ENCODE results near the gene ZNF783.
"Not testable (repeated sequence)": the region's sequence is repeated elsewhere in the genome, so short reads cannot be mapped to it uniquely, and the experiment has no call there.

ZNF783 gene

DNA sequence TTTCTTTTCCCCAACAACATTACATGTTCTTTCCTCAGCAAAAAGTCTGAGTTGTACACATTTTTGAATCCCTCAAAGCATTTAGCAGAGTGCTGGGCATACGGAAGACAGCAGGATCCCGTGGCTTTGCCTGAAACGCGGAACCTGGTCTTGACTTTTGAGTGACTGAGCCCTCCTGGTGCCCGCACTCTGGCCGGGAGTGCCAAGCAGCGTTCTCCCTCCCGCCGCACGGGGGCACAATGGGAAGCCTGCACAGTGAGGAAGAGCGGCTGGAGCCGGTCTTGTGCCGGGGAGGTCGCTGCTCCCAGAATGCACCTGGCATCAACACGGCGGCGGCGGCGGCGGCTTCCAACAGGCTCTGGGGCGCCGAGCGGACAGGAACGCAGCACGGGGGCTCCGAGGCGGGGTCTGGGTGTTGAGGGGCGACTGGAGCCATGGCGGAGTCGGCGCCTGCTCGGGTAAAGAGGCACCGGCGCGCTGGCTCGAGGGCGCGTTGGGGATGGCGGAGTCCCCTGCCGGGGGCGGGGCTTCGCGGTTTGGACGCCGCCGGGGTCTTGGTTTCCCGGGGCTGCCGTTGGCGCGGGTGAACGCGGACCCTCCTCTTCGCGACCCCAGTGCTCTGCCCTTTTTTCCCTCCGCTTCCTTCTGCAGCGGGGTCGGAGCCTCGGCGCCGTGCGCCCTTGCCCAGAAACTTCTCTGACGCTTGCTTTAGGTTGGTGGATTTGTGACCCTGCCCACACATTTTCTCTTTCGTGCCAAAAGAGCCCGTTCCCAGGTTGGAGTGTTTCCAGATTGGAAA is 22.5 kb upstream of the ZNF783 start, which contains the start of gene ZNF212:
Gene ZNF212, plus strand, starts transcription at position 307 of the 799 bp plus-strand sequence. Its CDS starts 128 bp downstream, at position 435.
- DNase-seq (ENCODE audit: low read depth in 4 of 4, low spot score in 1 of 4): peak; percentile 77 to 86 (median 80)

DNA sequence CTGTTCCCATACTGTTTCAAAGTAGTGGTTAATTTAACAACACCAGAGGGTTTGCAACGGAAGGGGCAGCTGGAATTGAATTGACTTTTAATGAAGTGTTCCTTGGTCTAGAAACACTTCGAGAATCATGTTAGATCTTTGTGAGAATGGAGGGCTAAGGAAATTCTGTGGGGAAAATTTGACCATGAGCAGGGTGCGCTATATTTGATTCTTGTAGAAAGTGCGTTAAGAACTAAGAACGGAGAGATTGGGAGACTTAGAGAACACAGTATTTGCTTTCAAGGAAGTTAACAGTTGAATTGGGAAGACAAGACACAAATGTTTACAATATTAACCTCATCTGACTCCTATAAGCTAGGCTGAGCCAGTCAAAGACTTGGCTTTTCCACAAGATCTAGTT is 21.4 kb upstream of the ZNF783 start:
- no peak for DNase-seq (ENCODE audit: low read depth in 4 of 4, low spot score in 1 of 4)

DNA sequence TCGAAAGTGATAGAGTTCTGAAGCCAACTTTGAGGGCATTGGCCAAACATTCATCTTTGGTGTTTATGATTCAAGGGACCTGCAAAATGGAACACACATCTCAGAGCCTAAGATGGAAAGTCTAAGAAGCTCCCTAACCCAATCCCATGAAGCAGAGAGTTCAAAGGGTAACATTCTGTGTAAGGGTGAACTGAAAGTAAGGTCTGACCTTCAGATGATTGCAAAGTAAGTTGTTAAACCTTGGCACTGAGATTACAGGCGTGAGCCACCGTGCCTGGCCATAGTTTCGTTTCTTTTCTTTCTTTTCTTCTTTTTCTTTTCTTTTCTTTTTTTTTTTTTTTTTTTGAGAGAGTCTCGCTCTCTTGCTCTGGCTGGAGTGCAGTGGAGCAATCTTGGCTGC is 20.3 kb upstream of the ZNF783 start:
- no peak for DNase-seq (ENCODE audit: low read depth in 4 of 4, low spot score in 1 of 4)

DNA sequence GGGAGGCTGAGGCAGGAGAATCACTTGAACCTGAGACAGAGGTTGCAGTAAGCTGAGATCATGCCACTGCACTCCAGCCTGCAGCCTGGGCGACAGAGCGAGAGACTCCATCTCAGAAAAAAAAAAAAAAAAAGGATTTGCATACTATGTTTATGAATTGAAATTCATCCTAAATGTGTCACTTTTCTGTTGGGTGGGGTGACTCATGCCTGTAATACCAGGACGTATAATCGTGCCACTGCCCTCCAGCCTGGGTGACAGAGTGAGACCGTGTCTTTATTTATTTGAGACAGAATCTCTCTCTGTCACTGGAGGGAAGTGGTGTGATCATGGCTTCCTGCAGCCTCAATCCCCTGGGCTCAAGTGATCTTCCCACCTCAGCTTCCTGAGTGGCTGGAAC is 16.8 kb upstream of the ZNF783 start:
- DNase-seq (ENCODE audit: low read depth in 4 of 4, low spot score in 1 of 4): peak in 2 of 4 experiments; percentile 30 to 52

DNA sequence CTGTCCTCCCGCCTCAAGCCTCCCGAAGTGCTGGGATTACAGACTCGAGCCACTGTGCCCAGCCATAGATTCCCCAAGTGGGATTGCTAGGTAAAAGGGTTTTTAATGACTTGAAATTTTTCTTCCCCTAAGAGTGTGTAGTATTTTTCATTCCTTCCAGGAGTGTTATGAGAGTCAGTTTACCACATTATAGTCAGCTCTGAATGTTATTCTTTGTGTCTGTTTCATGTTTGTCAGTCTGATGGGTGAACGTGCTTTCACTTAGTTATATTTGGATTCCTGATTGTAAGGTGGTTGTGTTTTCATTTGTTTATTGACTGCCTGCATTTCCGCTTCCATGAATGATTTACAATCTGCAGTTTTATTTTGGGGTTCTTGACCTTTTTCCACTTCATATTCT is 16.3 kb upstream of the ZNF783 start:
- DNase-seq (ENCODE audit: low read depth in 4 of 4, low spot score in 1 of 4): no peak

DNA sequence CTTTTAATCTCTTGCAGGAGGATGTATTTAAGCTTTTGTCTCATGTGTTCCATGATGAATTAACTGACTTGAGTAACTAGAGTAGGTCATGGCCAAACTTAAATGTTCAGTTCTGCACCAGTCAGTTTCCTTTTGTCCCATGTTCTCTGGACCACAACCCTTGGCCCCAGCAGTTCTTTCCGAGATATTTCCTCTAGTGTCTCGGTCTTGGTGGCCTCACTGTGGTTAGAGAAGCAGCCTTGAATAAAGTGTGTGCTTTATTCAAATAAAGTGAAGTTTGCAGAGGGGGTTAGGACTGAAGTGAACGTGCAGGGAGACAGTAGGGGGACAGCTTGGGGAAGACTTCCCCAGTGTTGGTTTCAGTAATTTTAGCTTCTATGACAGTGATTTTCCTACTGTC is 13.2 kb upstream of the ZNF783 start:
- peak in 1 of 4 experiments; percentile 49 for DNase-seq (ENCODE audit: low read depth in 4 of 4, low spot score in 1 of 4)

DNA sequence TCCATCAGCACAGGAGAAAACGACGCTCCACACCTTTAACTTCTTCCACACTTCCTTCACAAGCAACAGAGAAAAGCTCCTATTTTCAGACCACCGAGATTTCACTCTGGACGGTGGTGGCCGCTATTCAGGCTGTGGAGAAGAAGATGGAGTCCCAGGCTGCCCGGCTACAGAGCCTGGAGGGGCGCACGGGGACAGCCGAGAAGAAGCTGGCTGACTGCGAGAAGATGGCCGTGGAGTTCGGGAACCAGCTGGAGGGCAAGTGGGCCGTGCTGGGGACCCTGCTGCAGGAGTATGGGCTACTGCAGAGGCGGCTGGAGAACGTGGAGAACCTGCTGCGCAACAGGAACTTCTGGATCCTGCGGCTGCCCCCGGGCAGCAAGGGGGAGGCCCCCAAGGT is 11.8 kb upstream of the ZNF783 start:
- DNase-seq (ENCODE audit: low read depth in 4 of 4, low spot score in 1 of 4): not testable (repeated sequence)

DNA sequence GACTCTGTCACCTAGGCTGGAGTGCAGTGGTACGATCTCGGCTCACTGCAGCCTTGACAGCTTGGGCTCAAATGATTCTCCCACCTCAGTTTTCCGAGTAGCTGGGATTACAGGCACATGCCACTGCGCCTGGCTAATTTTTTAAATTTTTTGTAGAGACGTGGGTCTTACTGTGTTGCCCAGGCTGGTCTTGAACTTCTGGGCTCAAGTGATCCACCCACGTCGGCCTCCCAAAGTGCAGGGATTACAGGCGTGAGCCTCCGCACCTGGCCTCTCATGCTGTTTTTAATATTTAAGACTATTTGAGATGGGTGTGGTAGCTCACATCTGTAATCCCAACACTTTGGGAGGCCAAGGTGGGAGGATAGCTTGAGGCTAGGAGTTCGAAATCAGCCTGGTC is 10.5 kb upstream of the ZNF783 start:
- DNase-seq (ENCODE audit: low read depth in 4 of 4, low spot score in 1 of 4): not testable (repeated sequence)

DNA sequence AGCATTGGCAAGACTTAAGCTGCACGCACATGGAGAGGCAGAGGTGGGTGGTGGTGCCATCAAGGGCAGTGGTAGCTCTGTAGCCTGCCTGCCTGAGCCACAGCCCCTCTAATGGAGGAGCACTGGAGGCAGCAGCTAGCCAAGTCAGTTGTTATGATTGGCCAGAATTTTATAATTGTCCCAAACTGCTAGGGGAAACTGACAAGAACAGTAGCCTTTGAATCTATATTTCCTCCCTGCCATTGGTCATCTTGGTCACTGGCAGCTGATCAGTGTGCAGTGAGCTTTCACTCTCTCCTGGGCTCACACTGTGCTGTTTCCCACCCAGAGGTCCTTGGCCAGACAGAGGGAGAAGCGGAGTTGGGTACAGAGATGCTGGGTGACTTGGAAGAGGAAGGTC is 9.6 kb upstream of the ZNF783 start:
- no peak for DNase-seq (ENCODE audit: low read depth in 4 of 4, low spot score in 1 of 4)

DNA sequence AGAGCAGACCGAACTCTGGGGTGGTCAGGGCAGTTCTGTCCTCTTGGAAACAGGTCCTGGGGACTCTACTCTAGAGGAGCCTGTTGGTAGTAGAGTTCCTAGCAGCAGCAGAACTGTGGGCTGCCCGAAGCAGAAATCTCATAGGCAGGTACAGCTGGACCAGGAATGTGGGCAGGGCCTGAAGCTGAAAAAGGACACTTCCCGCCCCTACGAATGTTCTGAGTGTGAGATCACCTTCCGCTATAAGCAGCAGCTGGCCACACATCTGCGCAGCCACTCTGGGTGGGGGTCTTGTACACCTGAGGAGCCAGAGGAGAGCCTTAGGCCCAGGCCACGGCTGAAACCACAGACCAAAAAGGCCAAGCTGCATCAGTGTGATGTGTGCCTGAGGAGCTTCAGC is 8.3 kb upstream of the ZNF783 start:
- no peak for DNase-seq (ENCODE audit: low read depth in 4 of 4, low spot score in 1 of 4)

DNA sequence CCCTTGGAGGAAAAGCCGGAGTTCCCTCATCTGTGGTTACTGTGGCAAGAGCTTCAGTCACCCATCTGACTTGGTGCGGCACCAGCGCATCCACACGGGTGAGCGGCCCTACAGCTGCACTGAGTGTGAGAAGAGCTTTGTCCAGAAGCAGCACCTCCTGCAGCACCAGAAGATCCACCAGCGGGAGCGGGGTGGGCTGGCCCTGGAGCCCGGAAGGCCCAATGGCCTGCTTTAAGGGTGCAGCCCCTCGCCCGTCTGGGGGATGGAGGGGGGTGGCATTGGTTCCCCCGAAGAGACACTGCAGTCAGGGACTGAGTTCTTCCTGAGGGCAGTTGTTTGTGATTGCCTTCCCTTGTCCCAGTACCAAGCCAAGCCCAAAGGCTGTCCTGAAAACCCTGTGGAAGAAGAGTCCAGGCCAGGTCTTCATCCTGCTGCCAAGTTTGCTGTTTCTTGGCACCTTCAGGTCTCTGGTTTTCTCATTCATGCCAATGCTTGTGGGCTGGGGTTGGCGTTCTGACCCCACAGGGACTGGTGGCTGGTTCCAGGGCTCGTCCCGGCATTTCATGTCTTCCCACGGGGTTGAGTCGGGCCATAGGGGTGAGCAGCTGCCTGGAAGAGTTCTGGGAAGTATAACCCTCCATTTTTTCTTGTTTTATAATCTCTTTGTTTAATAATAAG is 7.7 kb upstream of the ZNF783 start:
- no peak for DNase-seq (ENCODE audit: low read depth in 4 of 4, low spot score in 1 of 4)

DNA sequence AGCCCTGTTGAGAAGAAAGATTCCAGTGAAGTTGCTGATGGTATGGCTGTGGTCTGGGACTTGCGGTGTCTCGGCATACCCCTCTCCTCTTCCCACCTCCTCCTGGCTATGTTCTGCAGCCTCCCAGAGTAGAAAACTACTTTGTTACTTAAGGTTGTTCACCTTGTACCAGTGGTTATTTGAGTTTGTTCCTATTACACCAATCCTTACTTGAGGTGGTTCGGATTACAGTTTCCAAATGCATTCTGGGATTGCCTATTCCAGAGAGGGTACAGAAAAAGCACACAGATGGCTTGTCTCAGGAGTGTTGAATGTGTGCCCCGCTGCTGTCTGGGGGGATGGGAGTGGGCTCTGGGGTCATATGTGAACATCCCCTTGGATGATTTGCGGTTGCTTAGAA is 6.8 kb upstream of the ZNF783 start:
- DNase-seq (ENCODE audit: low read depth in 4 of 4, low spot score in 1 of 4): no peak

DNA sequence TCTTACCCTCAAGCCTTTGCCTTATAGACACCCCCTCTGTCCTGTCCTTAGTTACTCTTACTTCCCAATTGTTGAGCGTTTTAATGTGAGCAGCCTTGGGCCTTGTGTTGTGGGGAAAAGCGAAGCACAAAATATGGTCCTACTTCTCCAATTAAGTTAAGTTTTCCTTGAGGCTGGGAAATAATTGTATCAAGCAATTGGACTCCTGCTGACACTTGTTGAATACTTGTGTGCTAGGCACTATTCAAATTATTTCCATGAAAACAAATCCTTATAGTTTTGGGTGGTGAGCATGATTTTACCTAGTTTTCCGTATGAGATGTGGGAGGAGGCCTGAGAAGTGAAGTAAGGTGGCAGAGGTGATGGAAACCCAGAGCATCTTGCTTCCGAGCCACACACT is 5.4 kb upstream of the ZNF783 start:
- DNase-seq (ENCODE audit: low read depth in 4 of 4, low spot score in 1 of 4): no peak

DNA sequence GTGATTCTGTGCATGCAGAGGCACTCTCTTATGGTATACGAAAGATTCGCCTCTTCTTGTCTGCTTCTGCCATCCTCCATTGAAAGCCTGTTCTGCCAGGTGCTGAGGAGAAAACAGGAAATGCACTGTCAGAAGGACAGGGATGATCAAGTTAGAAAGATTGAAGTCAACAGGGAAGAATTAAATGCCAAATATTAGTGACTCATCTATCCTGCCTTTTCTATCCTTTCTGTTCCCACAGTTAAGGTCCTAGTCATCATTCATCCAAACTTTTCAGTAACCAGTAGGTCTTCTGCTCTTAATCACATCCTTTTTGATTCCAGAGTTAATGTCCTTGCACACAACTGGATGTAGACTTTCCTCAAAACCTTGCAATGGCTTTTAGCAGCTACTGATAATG is 4.8 kb upstream of the ZNF783 start:
- DNase-seq (ENCODE audit: low read depth in 4 of 4, low spot score in 1 of 4): no peak

DNA sequence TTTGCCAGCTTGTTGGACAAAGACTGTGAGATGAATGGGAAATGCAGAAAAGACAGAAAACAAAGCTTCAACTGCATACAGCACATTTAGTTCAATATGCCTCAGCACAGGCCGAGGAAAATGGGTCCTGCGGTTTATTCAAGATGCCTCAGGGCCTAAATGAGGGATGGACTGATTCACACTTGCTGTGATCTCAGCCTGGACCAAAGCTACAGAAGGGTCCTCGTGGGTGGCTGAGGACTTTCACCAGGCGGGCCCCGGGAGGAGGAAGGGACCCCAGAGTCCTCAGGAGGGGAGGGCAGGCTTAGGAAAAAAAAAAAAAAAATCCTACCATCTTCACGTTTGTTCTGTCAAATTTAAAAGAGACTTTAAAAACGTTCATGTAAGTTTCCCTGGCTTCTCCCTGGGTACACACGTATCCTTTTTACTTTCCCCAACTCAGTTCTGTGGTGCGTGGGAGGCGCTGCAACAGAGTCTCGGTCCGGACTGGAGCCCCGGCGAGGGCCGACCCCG is 624 bp upstream of the ZNF783 start:
- no peak for DNase-seq (ENCODE audit: low read depth in 4 of 4, low spot score in 1 of 4)

DNA sequence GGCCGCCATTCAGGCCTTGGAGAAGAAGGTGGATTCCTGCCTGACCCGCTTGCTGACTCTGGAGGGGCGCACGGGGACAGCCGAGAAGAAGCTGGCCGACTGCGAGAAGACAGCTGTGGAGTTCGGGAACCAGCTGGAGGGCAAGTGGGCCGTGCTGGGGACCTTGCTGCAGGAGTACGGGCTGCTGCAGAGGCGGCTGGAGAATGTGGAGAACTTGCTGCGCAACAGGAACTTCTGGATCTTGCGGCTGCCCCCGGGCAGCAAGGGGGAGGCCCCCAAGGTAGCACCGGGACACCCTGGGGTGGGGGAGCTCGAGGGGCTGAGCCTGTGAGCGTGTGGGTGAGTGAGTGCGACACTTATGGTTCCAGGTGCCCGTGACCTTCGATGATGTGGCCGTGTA is 4.5 kb downstream of the ZNF783 start:
- no peak for DNase-seq (ENCODE audit: low read depth in 4 of 4, low spot score in 1 of 4)

DNA sequence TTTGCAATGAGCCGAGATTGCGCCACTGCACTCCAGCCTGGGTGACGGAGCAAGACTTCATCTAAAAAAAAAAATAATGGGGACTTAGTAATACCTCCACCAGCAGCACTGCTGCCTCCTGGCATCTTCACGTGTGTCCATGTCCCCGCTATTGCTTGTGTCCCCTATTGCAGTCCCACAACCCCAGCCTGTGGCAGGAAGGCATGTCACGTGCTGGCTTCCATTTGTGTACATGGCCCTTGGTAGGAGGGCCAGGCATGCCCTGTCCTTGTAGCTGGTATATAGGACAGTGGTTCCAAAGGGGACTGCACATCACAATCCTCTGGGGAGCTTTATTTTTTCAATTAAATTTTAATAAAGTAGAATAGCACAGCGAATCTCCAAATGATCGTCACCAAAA is 5.7 kb downstream of the ZNF783 start:
- no peak for DNase-seq (ENCODE audit: low read depth in 4 of 4, low spot score in 1 of 4)

DNA sequence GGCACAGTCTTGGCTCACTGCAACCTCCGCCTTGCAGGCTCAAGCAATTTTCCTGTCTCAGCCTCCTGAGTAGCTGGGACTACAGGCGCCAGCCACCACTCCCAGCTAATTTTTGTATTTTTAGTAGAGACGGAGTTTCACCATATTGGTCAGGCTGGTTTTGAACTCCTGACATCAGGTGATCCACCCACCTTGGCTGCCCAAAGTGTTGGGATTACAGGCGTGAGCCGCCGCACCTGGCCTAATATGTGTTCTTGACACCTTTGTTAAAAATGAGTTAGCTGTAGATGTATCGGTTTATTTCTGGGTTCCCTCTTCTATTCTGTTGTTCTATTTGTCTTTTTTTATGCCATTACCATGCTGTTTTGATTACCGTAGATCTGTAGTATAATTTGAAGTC is 12.4 kb downstream of the ZNF783 start:
- not testable (repeated sequence) for DNase-seq (ENCODE audit: low read depth in 4 of 4, low spot score in 1 of 4)

DNA sequence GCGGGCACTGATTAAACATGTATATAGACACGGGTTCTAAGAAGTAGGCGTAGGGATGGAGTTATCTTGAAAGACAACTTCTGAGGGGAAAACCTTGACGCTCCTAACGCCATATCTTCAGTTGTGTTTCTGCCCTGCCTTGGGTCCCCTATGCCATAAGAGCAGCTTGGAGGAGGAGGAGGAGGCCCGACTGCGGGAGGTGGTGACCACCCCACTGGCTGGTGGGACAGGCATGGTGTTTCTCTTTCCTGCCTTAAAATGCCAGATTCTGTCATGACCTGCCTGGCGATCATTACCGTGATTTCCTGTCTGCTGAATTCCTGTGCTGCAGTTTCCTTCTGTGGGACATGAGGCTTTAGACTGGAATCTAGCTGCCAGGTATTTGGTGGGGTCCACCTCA is 15.9 kb downstream of the ZNF783 start:
- DNase-seq (ENCODE audit: low read depth in 4 of 4, low spot score in 1 of 4): no peak

DNA sequence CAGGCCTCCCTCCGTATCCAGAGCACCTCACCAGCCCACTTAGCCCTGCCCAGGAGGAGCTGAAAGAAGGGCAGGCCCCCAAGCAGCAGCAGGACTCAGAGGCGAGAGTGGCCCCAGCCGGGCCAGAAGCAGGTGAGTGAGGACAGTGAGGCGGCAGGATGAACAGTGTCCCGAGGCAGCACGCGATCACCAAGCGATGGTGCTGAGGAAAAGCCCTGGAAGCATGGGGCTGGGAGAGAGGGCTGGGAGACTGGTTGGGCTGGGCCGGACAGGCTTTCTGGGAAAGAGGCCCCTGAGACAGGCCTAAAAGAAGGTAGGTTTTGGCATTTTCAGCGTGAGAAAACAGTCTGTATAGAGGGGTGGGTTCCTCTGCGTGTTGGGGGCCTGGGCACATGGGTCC is 16.4 kb downstream of the ZNF783 start:
- no peak for DNase-seq (ENCODE audit: low read depth in 4 of 4, low spot score in 1 of 4)

DNA sequence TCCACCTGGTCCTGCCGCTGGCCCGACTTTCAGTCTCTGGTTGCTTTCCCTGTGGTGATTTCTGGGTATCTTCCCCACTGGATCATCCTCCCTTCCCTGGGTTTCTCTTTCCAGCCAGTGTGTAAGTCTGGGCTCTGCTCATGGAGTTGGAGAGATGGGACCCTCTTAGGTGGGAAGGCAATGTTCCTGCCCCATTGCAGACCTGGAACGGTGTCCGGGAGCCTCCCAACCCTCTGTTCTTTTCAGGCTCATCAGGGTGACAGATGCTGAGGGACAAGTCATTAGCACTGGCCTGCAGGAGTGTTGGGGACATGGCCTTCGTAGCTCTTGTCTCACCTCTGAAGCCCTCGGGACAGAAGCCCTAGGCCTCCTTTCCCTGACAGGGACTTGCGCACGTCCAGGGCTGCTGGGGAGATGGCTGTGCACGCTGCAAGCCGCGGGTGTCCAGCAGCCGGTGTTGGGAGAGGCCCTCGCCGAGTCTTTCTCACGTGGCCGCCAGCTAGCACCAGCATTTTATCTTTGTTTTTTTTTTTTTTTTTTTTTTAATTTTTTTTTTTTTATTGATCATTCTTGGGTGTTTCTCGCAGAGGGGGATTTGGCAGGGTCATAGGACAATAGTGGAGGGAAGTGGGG is 17.2 kb downstream of the ZNF783 start:
- no peak for DNase-seq (ENCODE audit: low read depth in 4 of 4, low spot score in 1 of 4)

DNA sequence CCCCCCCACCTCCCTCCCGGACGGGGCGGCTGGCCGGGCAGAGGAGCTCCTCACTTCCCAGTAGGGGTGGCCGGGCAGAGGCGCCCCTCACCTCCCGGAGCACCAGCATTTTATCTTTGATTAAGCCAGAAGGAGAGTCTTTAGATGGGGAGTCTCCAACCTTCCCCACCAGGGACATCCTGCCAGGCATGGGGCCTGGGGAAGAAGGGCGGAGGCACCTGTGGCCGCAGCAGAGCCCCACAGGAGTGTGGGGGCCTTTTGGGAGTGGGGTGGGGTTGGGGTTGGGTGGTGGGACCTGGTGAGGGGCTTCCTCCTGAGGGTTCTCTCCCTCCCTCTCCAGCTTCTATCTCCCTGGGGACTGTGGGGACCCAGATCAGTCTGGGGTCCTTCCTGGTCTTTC is 18.2 kb downstream of the ZNF783 start:
- no peak for DNase-seq (ENCODE audit: low read depth in 4 of 4, low spot score in 1 of 4)
